Calu3 (cell line): ENCODE measurements around the gene CDH13. TPM values are rescaled to one million over a fixed set of nuclear protein-coding genes. Genes with fewer than 3 reads are reported as not detected.

ENCODE experiments used
- BruUV-seq: library from RNA; stranded (reverse); fragments of 400-500 nt; replicated peaks from 2 replicates; lab custom pipeline; 2021; lab: Mats Ljungman, UMichigan
- CTCF ChIA-PET: fragments of 300-600 bp; sonication (Branson Sonifier 250); formaldehyde crosslinking; loops from one replicate; lab custom pipeline; 2022; ENCODE audit warnings: antibody characterized with exemption; lab: Charles Lee
- DNase-seq: peaks from one replicate; pipeline ENCODE4 v3.0.0; 2022
- H3K27ac Mint-ChIP-seq: one replicate; pipeline ENCODE4 v1.8.0; 2022; ENCODE audit warnings: mixed read lengths; ENCODE audit not compliant: unreplicated experiment
- H3K27me3 Mint-ChIP-seq: one replicate; pipeline ENCODE4 v1.8.0; 2022; ENCODE audit warnings: mixed read lengths; ENCODE audit not compliant: unreplicated experiment
- H3K36me3 Mint-ChIP-seq: one replicate; pipeline ENCODE4 v1.8.0; 2022; ENCODE audit warnings: mild to moderate bottlenecking, moderate library complexity, mixed read lengths; ENCODE audit not compliant: insufficient read depth, unreplicated experiment
- H3K4me1 Mint-ChIP-seq: one replicate; pipeline ENCODE4 v1.8.0; 2022; ENCODE audit warnings: mild to moderate bottlenecking, low read depth, mixed read lengths; ENCODE audit not compliant: unreplicated experiment
- H3K4me3 Mint-ChIP-seq: one replicate; pipeline ENCODE4 v1.8.0; 2022; ENCODE audit warnings: mild to moderate bottlenecking, low read depth, moderate library complexity, mixed read lengths; ENCODE audit not compliant: unreplicated experiment
- H3K9me3 Mint-ChIP-seq: one replicate; pipeline ENCODE4 v1.8.0; 2022; ENCODE audit warnings: low read depth, mixed read lengths; ENCODE audit not compliant: unreplicated experiment
- CTCF ChIP-seq: fragments of 200-600 bp; IDR thresholded peaks from one replicate; pipeline ENCODE4 v1.8.0; 2022; ENCODE audit warnings: antibody characterized with exemption; ENCODE audit not compliant: unreplicated experiment
- intact Hi-C: fragments of 100-400 bp; cut with micrococcal nuclease; formaldehyde crosslinking; loops from one replicate; pipeline ENCODE4 v1.10.0; 2022; ENCODE audit not compliant: unreplicated experiment
- total RNA-seq: library from RNA; stranded (reverse); gene quantifications from 2 replicates; pipeline ENCODE4 v1.2.3, GENCODE V29; 2022

Gene CDH13
- total RNA-seq, 1 experiment from 2014 or later, result not detected

GRCh38 chr16:82852388-82853008 is 225.7 kb downstream of the CDH13 start:
- CTCF ChIA-PET, result no interaction called here
- no peaks in the 10 kb centered on the region for H3K36me3 Mint-ChIP-seq
- no TSS peak for BruUV-seq
- no peaks in the 10 kb centered on the region for H3K27me3 Mint-ChIP-seq
- no peak overlapping the region for H3K27ac Mint-ChIP-seq
- H3K4me3 Mint-ChIP-seq, result no peak overlapping the region
- TF ChIP-seq CTCF, result no peak
- H3K4me1 Mint-ChIP-seq, result no peaks in the 10 kb centered on the region
- H3K9me3 Mint-ChIP-seq, result peaks cover 11% of the 10 kb centered on the region
- intact Hi-C loops, result no loop called here
- DNase-seq, result no peak

GRCh38 chr16:82855471-82855870 is 228.7 kb downstream of the CDH13 start:
- H3K36me3 Mint-ChIP-seq, result no peaks in the 10 kb centered on the region
- CTCF ChIA-PET, result no interaction called here
- no peaks in the 10 kb centered on the region for H3K27me3 Mint-ChIP-seq
- intact Hi-C loops, result no loop called here
- DNase-seq, result no peak
- peaks cover 7% of the 10 kb centered on the region for H3K9me3 Mint-ChIP-seq
- no TSS peak for BruUV-seq
- H3K27ac Mint-ChIP-seq, result no peak overlapping the region
- H3K4me1 Mint-ChIP-seq, result no peaks in the 10 kb centered on the region
- TF ChIP-seq CTCF, result no peak
- H3K4me3 Mint-ChIP-seq, result no peak overlapping the region

- Mint-ChIP-seq H3K4me1 (no peaks in the 10 kb centered on the region), H3K27me3 (no peaks in the 10 kb centered on the region), H3K9me3 (peaks cover 14% of the 10 kb centered on the region), H3K4me3 (no peak overlapping the region), H3K36me3 (no peaks in the 10 kb centered on the region), H3K27ac (no peak overlapping the region)
- intact Hi-C loops, result no loop called here
- BruUV-seq, result no TSS peak
- DNase-seq, result no peak
- CTCF ChIA-PET, result no interaction called here
- TF ChIP-seq CTCF, result no peak
Observed at GRCh38 chr16:82857693-82858365, 231.1 kb downstream of the CDH13 start.

- no peak overlapping the region for H3K4me3 Mint-ChIP-seq
- H3K27ac Mint-ChIP-seq, result no peak overlapping the region
- no peak for TF ChIP-seq CTCF
- intact Hi-C loops, result no loop called here
- no TSS peak for BruUV-seq
- no peak for DNase-seq
- H3K27me3 Mint-ChIP-seq, result no peaks in the 10 kb centered on the region
- no peaks in the 10 kb centered on the region for H3K36me3 Mint-ChIP-seq
- CTCF ChIA-PET, result interaction anchor here (0.7 kb wide), 1 partner anchor 1607 kb away, joined by 4 read pairs; no protein-coding TSS in a partner anchor
- H3K9me3 Mint-ChIP-seq, result peaks cover 16% of the 10 kb centered on the region
- no peaks in the 10 kb centered on the region for H3K4me1 Mint-ChIP-seq
Observed at GRCh38 chr16:82859662-82860061, 232.9 kb downstream of the CDH13 start.
